GM12865 (cell line): ENCODE measurements around the gene MXRA8.

ENCODE experiments used
- DNase-seq: peaks from one replicate; pipeline ENCODE4 v3.0.0; 2010; ENCODE audit warnings: low read depth
- H3K4me3 ChIP-seq: 2 replicates; pipeline ENCODE4 v1.5.1; 2011; ENCODE audit warnings: mild to moderate bottlenecking, low read depth, low read length, control low read depth
- CTCF ChIP-seq: IDR thresholded peaks from 2 replicates; pipeline ENCODE4 v1.5.1; 2011; ENCODE audit warnings: low read length, control low read depth, low read depth, inconsistent platforms; ENCODE audit not compliant: insufficient read depth; ENCODE audit errors: missing control alignments

The MXRA8 gene

GRCh38 chr1:1352786-1353388 is 5.5 kb downstream of the MXRA8 start:
- no peak overlapping the region for H3K4me3 ChIP-seq

GRCh38 chr1:1351511-1352427 is 6.6 kb downstream of the MXRA8 start:
- no peak for TF ChIP-seq CTCF
- no peak overlapping the region for H3K4me3 ChIP-seq
- no peak for DNase-seq

More at GRCh38 chr1:1352786-1353388, 5.5 kb downstream of the MXRA8 start:
- TF ChIP-seq CTCF = no peak
- no peak for DNase-seq

GRCh38 chr1:1349256-1350012 is 8.9 kb downstream of the MXRA8 start, which contains the start of gene DVL1:
TSS of gene DVL1 (minus strand) at chr1:1349418. CDS start at chr1:1349065, 353 bp downstream.
- DNase-seq = peak; percentile 79
- H3K4me3 ChIP-seq = peak within 1 kb of the TSS; percentile 77
- TF ChIP-seq CTCF = peak; percentile 56

GRCh38 chr1:1348420-1349255 is 9.7 kb downstream of the MXRA8 start:
- no peak for TF ChIP-seq CTCF
- DNase-seq = peak; percentile 49
- H3K4me3 ChIP-seq = peak overlapping the region; percentile 77

- peak overlapping the region; percentile 77 for H3K4me3 ChIP-seq
- DNase-seq = no peak
These were observed 10.5 kb downstream of the MXRA8 start for GRCh38 chr1:1347663-1348419.

More at GRCh38 chr1:1347663-1348419, 10.5 kb downstream of the MXRA8 start:
- TF ChIP-seq CTCF = no peak
